ENCODE data around the gene ATXN10. TPM values are rescaled to one million over a fixed set of nuclear protein-coding genes. Genes with fewer than 3 reads are reported as not detected.

ATXN10 gene
- polyA plus RNA-seq, 3 donors: 60.1 to 106 (median 92.4) TPM

GRCh38 chr22:45876136-45877035, 204.8 kb downstream of the ATXN10 start:
- Histone ChIP-seq H3K27ac (ENCODE audit: low read depth in 1 of 2, low read length in 2 of 2) (no peak overlapping the region), H2AFZ (ENCODE audit: insufficient read depth, low read depth, low read length, poor library complexity, severe bottlenecking) (no peak overlapping the region), H3K4me3 (replicated peaks in 1 of 3; ENCODE audit: low read depth in 2 of 3, low read length in 3 of 3) (no peak overlapping the region), H3K9me3 (replicated peaks in 1 of 2; ENCODE audit: control insufficient read depth in 1 of 2, insufficient read depth in 1 of 2, low read length in 2 of 2) (peaks cover 4 to 16% of the 10 kb centered on the region in 2 donors), H3K36me3 (replicated peaks in 1 of 2; ENCODE audit: control insufficient read depth in 1 of 2, insufficient read depth in 2 of 2, low read length in 2 of 2) (no peaks in the 10 kb centered on the region), H4K20me1 (ENCODE audit: insufficient read depth, low read length) (no peaks in the 10 kb centered on the region), H3K27me3 (ENCODE audit: control insufficient read depth in 2 of 2, insufficient read depth in 2 of 2, low read length in 2 of 2) (peaks cover 11 to 63% of the 10 kb centered on the region in 2 donors), H3K4me2 (replicated peaks; ENCODE audit: extremely low read depth, low read length, poor library complexity, severe bottlenecking) (no peak overlapping the region), H3K4me1 (ENCODE audit: control insufficient read depth in 1 of 2, insufficient read depth in 2 of 2, low read length in 2 of 2) (no peaks in the 10 kb centered on the region), H3K79me2 (ENCODE audit: insufficient read depth, low read length) (no peaks in the 10 kb centered on the region), H3K9ac (ENCODE audit: insufficient read depth, low read length, poor library complexity, severe bottlenecking) (no peak overlapping the region)
- TF ChIP-seq CTCF (IDR thresholded peaks at IDR 0.05): no peak
- no peak for DNase-seq
- no peaks in the 10 kb centered on the region for H3K36me3 Mint-ChIP-seq
- H3K4me3 Mint-ChIP-seq: no peak overlapping the region
- intact Hi-C loops (cut with micrococcal nuclease): loop anchor here in 1 of 2 donors (10.0 kb wide), 1 partner anchor 302 kb away; no protein-coding TSS in a partner anchor
- 94% methylated on average over 13 of the region's 26 CpGs for WGBS (ENCODE audit: insufficient coverage)
- peaks cover 5% of the 10 kb centered on the region for H3K4me1 Mint-ChIP-seq
- no peak overlapping the region for H3K27ac Mint-ChIP-seq
- peaks cover 5 to 26% (median 13%) of the 10 kb centered on the region in 7 donors for H3K9me3 Mint-ChIP-seq
- peaks cover 55 to 77% (median 69%) of the 10 kb centered on the region in 3 donors for H3K27me3 Mint-ChIP-seq (ENCODE audit: low read depth in 3 of 3)

GRCh38 chr22:45877036-45877380, 205.4 kb downstream of the ATXN10 start:
- H3K36me3 Mint-ChIP-seq: no peaks in the 10 kb centered on the region
- H3K27ac Mint-ChIP-seq: no peak overlapping the region

More at GRCh38 chr22:45877036-45877380, 205.4 kb downstream of the ATXN10 start:
- peak overlapping the region in 1 of 2 donors; percentile 11 for H3K4me3 Mint-ChIP-seq
- WGBS (ENCODE audit: insufficient coverage): 90% methylated on average over 2 of the region's 3 CpGs
- H3K4me3 ChIP-seq (replicated peaks in 1 of 3; ENCODE audit: low read depth in 2 of 3, low read length in 3 of 3): no peak overlapping the region
- peaks cover 5 to 25% (median 13%) of the 10 kb centered on the region in 7 donors for H3K9me3 Mint-ChIP-seq
- no peak overlapping the region for H3K4me2 ChIP-seq (replicated peaks; ENCODE audit: extremely low read depth, low read length, poor library complexity, severe bottlenecking)
- no peak for DNase-seq
- H3K4me1 ChIP-seq (ENCODE audit: control insufficient read depth in 1 of 2, insufficient read depth in 2 of 2, low read length in 2 of 2): no peaks in the 10 kb centered on the region
- H3K9ac ChIP-seq (ENCODE audit: insufficient read depth, low read length, poor library complexity, severe bottlenecking): no peak overlapping the region
- peaks cover 4 to 16% of the 10 kb centered on the region in 2 donors for H3K9me3 ChIP-seq (replicated peaks in 1 of 2; ENCODE audit: control insufficient read depth in 1 of 2, insufficient read depth in 1 of 2, low read length in 2 of 2)
- H4K20me1 ChIP-seq (ENCODE audit: insufficient read depth, low read length): no peaks in the 10 kb centered on the region
- H3K36me3 ChIP-seq (replicated peaks in 1 of 2; ENCODE audit: control insufficient read depth in 1 of 2, insufficient read depth in 2 of 2, low read length in 2 of 2): no peaks in the 10 kb centered on the region
- no peak for TF ChIP-seq CTCF (IDR thresholded peaks at IDR 0.05)
- H3K4me1 Mint-ChIP-seq: no peaks in the 10 kb centered on the region
- H3K27me3 ChIP-seq (ENCODE audit: control insufficient read depth in 2 of 2, insufficient read depth in 2 of 2, low read length in 2 of 2): peaks cover 11 to 69% of the 10 kb centered on the region in 2 donors
- H3K79me2 ChIP-seq (ENCODE audit: insufficient read depth, low read length): no peaks in the 10 kb centered on the region
- H2AFZ ChIP-seq (ENCODE audit: insufficient read depth, low read depth, low read length, poor library complexity, severe bottlenecking): no peak overlapping the region
- H3K27me3 Mint-ChIP-seq (ENCODE audit: low read depth in 3 of 3): peaks cover 57 to 83% (median 76%) of the 10 kb centered on the region in 3 donors
- intact Hi-C loops (cut with micrococcal nuclease): loop anchor here in 1 of 2 donors (10.0 kb wide), 1 partner anchor 302 kb away; no protein-coding TSS in a partner anchor
- no peak overlapping the region for H3K27ac ChIP-seq (ENCODE audit: low read depth in 1 of 2, low read length in 2 of 2)

Data from CD14-positive monocyte (primary cell).